Middle frontal gyrus (tissue), 1 donor: ENCODE measurements around the gene TRAM2.

ENCODE experiments used
- DNase-seq: peaks from one replicate; pipeline ENCODE4 v3.0.0-alpha.2; 2015; ENCODE audit warnings: low spot score; ENCODE audit errors: extremely low spot score

TRAM2 gene

DNA sequence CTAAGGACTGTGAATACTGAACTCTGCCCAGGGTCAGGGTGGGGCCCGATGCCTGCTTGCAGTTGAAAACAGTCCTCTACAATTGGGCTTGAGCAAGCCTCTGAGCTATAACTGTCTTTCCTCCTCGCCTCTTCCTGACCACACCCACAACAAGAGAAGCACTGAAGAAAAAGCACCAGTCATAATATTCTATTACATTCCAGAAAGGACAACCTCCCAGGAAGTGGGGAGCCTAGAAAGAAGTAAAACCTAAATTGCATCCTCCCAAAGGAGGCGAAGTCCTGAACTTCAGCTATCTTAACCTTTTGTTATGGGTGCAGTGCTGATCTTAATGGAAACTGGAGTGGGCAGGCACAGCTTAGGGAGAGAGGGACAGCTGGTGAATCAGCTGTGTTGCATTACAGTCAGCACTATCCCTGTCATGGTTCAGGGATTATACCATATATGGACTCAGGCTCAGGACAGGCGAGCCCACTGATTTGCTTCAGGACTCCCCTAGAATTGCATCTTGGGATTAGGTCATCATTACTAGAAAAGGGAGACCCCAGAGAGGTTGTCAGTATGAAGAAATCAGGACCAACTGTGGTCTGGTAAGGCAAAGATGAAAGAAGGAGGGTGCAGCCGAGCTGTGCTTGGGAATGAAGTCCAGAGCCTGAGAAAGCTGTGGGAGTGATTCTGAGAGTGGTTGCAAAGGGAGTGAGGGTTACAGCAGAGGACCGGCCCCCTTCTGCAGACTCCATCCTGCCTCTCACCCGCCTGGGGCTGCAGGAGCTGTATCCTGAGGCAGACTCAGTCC is 18.3 kb upstream of the TRAM2 start:
- no peak for DNase-seq

DNA sequence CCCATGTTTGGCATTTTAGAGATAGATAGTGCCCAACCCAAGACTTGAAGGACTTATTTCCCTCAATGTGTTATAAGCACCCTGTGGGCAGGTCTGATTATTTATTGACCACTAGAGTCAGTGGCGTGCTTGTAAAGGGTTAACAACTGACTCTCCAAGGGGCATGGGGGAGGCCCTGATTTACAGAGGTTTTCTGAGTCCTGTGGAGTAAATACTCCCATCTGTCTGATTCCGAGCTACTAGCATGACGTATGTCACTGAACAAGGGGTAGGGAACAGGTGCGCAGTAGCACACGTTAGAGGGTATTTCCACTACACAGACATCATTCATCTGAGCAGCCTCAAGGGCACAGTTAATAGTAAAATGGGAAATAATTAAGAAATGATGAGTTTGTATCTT is 17.4 kb upstream of the TRAM2 start:
- DNase-seq: no peak

DNA sequence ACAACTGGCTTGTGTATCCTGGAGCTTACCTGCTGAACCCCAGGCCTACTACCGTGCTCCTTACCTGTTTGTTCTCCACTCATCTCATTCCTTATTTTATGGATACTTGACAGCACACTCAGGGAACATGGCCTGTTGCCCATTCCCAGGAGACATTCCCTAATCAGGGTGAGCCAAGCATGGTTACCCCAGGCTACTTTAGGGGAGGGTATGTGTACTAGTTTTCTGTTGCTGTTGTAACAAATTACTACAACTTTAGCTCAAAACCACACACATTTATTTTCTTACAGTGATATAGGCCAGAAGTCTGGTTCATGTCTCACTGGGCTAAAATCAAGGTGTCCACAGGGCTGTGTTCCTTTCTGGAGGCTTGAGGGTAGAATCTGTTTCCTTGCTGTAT is 15.0 kb upstream of the TRAM2 start:
- no peak for DNase-seq

DNA sequence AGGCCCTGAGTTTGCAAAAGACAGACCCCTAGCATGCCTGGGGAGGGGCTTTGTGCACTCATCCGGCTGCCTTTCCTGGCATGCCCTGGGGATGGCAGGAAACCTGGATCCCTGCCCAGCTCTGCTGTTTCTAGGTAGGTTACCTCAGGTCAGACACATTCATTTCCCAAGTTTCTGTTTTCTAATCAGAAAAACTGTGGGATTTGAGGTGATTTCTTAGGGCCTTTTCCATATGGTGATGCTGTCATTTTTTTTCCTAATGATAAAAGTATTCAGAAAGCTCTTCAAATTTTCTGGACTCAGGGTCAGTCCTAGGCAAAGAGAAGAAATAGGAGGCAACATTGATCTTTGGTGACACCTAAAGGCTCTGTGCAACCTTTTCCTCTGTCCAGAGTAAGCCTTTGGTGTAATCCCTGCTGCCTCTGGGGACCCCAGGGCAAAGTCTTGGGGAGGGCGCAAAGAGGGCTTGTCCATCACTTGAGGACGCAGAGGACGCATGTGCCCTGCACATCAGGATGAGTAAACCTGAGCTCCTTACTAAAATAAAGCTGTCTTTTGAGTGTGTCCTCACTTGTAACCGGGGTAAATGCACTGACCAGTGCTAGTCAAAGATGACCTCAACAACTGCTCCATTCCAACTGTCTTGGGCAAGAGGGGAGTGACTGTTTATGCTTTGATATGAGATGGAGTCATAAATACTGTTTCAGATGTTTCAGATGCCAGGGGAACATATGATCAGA is 13.5 kb upstream of the TRAM2 start:
- no peak for DNase-seq

DNA sequence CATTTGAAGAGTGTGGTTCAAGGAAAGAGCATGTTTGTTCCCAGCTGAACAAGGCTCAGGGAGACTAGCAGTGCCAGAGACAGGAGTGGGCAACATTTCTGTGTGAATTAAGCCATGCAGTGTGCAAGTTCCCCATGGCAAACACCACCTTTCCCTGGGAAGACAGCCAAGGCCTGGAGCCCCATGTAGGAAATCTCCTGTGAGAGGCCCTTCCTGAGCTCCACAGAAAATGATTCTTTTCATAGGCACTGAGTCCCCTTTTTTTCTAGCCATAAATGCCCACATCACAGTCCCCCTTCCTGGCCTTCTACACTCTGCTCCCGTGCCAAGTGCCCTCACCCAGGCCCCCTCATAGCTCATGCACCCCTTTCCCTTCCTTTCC is 11.8 kb upstream of the TRAM2 start:
- no peak for DNase-seq

DNA sequence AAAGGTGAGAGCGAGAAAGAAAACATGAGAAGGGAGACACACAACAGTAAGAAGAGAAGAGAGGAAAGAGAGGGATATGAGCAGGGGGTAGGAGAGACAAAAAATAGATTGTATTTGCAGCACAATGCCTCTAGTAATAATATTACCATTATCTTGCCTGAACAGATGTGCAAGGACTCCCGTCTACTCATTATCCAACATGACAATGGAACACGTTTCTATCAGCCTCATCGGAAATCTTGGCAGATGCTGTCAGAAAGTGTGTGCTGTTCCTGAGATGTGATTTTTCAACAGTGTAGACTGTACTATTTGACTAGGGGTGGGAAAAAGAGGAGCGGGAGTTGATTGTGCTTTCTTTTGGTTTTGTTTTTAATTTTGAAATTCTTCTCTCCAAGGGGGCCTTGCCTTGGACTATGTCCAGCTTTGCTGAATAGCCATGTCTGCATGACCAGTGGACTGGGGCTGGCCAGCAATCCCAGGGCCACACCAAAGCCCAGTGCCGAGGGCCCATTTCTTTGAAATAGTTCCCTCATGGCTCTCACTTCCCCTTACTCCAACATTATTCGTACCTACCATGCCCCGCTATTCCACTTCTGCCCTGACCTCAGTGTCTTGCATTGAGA is 11.3 kb upstream of the TRAM2 start:
- no peak for DNase-seq

DNA sequence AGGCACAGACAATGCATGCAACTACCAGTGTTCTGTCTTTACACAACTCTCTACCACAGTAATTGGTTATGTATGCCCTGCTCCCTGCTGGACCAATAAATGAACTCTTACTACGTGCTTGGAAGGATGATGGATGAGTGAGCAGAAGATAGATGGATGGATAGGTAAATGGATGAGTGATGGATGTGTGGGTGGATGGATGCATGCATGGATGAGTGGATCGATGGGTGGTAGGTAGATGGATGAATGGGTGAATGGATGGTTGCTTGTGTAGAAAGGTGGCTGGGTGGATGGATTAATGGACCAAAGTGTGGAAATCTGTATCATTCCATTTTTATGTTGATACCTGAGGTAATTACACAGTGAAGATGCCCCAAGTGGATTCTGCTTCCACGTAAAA is 10.1 kb upstream of the TRAM2 start:
- DNase-seq: no peak

DNA sequence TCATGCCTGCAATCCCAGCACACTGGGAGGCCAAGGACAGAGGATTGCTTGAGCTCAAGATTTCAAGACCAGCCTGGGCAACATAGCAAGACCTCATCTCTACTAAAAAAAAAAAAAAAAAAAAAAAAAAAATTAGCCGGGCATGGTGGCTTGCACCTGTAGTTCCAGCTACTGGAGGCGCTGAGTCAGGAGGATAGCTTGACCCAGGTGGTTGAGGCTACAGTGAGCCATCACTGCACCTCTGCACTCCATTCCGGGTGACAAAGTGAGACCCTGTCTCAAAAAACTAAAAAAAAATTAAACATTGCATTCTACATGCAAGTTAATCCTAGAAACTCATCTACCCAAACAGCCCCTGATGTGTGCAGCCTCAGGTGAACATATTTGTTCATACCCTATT is 7.3 kb upstream of the TRAM2 start:
- DNase-seq: no peak

DNA sequence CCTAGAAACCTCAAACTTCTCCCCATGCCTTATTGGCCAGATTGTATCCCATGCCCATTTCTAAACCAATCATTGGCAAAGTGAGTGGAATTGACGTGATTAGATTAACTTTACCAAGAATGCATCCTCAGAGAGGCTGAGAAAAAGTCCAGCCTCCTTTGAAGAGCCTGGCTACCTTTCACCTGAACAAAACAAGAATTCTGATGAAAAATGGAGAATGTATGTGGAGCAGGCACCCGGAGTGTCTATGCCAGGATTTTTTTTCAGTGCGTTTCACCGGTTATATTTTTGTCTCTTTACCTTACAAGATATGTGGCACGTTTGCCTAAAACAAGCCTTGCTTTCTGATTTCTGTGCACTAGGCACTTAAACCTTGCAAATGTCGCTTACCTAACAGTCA is 6.1 kb upstream of the TRAM2 start:
- no peak for DNase-seq

DNA sequence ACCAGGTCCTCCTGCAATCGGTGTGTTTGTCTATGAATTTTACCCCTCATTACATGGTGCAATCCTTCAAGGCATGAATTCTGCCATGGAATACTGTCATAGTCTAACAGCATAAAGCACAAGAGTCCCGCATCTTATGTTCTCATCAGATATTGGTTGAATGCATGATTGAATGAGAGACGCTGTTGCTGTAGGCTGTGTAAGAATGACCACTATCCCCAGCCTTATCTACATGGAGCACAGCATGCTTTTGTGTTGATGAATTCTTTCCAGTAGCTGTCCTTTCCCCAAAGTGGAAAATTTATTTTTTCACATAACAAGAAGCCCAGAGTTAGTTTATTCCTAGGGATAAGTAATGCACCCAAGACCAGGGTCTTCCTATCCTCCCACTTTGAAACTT is 5.6 kb upstream of the TRAM2 start:
- DNase-seq: no peak

DNA sequence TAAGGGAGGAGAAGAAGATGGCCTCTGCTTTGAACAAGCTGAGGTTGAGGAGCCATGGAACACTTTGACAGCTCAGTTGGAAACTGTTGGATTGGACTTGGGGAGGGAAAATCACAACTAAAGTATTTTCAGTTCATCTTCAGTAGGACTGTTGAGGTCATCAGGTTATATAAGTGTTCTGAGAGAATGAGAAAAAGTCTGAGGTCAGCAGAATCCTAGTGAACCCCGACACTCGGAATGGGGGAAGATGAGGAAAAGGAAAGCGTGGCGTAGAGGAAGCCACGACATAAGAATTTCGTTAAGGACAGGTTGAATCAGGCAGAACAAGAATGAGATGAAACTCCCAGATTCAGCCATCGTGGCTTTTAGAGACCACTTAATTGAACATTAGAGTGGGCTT is 4.0 kb upstream of the TRAM2 start:
- no peak for DNase-seq

DNA sequence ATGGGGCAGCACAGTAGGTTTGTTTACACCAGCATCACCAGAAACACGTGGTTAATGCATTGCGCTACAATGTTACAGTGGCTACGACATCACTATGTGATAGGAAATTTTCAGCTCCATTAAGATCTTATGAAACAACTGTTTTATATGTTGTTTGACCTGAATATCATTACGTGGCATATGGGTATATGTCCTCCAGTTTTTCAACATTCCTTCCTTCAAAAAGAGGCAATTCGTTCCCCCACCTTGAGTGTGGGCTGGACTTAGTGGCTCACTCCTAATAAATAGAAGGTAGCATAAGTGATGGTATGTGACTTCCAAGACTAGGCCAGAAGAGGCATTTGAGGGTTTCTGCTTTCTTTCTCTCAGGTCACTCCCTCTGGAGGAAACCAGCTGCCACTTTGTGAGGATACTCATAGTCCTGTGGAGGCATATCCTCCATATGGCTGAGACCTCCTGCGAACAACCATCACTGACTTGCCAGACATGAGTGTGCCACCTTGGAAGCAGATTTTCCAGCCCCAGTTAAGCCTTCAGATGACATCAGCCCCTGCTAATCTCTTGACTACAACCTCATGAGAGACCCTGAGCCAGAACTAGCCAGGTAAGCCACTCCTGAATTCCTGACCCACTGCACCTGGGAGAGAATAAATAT is 2.3 kb upstream of the TRAM2 start:
- DNase-seq: no peak

DNA sequence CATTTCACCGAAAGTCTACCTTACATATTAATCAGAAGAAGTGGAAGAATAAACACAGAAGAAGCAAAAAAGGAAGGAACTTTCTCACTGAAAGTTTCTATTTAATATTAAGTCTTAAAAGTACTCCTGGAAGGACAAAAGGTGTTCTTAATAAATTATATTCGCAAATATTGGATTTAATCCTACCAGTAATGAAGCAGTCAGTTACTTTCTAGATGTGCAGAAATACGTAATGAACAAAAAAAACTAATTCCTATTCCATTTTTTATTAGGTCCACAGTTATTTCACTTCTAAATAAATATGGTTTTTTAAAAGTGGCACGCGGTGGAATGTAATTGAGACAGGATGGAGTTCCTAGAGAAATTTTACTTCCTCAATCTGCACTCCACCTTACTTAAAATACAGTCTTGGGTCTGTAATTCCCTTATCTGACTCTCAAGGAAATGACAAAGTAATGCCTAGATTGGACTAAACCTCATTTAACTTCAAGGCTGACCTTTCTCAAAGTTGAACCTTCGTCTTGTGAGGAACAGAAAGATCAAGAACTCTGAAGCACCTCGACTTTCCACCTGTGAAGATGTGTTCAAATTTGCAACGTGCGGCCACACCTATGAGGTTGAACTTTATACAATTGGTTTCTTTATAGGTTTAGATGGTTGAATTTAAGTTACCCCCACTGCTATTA is 1.1 kb upstream of the TRAM2 start:
- DNase-seq: no peak

DNA sequence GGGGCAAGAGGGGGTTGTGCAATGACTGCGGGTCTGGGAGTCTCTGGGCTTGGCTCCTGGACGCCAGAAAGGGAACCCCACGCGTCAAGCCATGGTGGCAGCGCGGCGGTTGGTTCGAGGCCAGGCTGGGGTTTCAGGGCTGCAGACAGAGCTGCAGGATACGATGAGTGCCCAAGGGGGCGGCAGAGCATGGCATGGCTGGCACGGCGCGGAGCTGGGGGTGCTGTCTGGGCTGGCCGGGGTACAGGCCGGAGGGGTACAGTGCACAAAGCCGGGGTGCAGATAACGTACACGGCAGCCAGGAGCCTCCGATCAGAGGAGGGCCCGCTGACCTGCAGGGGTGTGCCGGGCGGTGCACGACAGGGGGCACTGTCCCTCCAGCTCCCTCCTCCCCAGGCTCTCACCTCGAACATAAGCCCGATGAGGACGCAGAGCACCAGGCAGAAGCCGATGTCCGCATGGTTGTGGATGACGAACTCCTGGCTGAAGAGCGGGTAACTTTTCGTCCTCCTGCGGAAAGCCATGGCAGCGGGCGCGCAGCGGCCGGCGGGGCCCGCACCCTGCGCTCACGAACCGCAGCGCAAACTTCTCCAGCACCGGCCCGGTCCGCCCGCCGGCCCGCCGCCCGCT is 353 bp downstream of the TRAM2 start:
- DNase-seq: no peak

DNA sequence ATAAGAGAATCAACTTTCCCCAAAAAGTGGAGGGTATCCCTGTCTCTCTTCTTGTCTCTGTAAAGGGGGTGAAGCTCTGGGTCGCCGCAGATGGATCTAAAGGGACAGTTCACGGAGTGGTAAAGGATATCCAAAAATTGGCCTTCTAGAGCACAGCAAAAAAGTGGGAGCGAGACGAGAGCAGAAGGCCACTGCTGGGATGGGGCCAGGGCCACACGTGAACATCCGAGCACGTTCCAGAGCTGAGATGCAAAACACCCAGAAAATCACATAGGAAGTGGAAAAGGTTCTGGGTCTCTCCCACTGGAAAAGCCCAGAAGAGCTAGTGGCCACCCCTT is 837 bp downstream of the TRAM2 start:
- no peak for DNase-seq

DNA sequence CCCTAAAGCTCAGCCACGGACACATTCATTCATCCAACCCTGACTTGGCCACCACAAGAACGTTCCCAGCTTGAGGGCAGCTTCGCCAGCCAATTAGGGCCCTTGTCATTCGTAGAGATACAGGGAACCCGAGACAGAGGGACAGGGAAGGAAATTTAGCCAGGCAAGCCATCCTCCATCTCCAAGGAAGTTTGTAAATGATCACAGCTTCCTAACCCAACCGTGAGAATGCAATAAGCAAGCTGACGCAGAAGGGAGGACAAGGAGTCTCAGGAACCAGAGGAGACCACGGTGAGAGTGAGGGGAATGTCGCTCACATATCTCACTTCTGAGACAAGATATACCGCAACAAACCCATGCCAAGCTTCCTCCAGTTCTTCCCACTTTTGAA is 1.4 kb downstream of the TRAM2 start:
- DNase-seq: no peak

DNA sequence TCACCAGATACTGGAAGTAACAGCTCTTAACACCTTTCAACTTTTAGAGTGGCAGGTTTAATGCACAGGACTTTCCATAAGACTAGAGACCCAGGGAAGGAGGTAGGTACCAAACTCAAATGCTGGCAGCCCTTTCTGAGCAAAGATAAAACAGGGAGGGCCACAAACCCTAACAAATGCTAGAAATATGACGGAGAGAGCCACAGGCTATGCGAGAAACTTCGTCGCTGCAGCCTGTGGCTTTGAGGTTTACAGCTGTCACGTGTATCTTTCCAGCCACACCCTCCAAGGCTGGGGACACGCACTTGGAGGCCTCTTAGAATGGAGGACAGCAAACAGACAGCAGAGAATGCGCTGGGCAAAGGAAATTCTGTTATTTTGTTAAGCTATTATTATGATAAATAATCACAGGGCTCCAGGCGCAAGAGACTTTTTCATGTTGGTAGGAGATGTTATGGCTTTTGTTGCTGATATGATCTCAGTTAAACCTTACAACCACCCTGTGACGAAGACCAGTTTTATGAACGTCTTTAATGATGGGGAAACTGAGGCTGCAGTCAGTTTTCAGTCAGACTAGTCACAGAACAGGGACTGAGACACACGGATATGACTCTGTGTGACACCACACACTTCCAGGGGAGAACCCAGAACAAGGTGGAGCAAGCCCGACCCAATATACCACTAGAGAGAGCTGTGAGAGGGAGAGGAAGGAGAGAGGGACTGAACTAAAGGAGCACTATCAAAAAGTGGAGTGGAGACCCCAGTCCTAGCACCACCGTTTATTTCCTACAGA is 2.0 kb downstream of the TRAM2 start:
- no peak for DNase-seq

DNA sequence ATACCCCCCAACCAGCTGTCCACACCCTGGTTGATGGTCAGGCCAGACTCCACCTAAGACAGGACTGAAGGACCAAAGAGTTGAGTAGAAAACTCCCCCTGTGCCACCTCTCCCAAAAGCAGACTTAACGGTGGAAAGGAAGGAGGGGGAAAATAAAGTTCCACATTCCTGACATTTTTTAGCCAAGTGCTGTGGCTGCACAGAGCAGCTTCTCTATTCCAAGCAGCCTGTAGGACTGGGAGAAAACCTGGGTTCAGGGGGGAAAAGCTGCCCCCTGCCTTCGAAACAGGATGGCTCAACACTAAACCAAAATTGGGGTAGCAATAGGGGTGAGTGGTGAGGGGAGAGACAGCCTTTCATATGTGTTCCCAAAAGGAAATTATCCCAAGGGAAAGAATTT is 3.6 kb downstream of the TRAM2 start:
- no peak for DNase-seq

DNA sequence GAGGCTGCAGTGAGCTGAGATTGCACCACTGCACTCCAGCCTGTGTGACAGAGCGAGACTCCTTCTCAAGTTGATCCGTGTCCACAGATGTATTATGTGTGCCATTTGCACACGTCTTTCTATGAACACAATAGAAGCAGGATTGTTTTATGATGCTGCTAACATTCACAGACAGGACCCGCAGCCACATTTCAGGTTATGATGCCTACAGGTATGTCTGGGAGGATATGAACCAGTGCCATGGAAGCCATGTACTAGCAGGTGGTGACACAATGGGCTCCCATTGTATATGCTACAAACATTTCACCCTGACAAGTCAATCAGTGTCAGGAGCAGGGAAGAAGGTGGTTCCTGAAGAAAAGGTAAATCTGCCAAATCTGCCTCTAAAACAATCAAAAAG is 4.3 kb downstream of the TRAM2 start:
- DNase-seq: no peak

DNA sequence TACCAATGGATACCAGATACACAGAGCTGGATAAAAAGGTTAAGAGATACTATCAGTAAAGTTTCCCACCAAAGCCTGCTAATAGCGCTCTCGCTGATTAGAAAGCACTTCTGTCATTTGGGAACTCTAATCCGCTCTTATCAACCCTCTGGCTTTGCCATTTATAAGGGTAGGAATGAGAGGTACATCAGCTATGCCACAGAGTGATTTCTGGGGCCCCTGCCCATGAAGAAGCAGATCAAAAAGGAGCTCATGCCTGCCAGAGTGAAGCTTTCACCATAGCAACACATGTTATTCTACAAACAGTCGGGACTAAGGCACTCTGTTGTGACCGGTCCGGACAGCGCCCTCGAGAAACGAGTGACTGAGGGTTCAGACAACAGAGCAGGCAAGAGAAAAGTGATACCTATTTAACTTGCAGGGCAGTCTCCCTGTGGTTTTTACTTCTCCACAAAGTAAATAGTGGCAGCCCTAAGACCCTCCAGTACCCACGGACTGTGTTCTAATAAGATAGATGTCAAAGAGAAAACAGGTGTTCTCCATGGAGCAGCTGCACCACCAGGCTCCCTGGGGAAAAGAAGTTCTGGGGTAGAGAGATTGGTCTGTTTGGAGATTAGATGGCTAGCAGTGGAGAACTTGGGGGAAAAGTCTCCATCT is 5.6 kb downstream of the TRAM2 start:
- no peak for DNase-seq
